SK-N-MC (cell line): ENCODE measurements around the gene CYP20A1.

ENCODE experiments used
- EZH2 ChIP-seq: fragments of 200-600 bp; sonication (generic); IDR thresholded peaks from one replicate; pipeline ENCODE4 v1.6.1; 2017; ENCODE audit warnings: antibody characterized with exemption
- FOXP2 ChIP-seq: optimal IDR thresholded peaks from 2 replicates; pipeline ENCODE3; 2011; ENCODE audit warnings: mild to moderate bottlenecking, moderate library complexity; ENCODE audit not compliant: insufficient read depth; ENCODE audit errors: extremely low read length, control extremely low read depth
- POLR2AphosphoS5 ChIP-seq: IDR thresholded peaks from 2 replicates; pipeline ENCODE4 v1.6.1; 2012; ENCODE audit warnings: mild to moderate bottlenecking, low read depth, low read length, borderline replicate concordance

DNA sequence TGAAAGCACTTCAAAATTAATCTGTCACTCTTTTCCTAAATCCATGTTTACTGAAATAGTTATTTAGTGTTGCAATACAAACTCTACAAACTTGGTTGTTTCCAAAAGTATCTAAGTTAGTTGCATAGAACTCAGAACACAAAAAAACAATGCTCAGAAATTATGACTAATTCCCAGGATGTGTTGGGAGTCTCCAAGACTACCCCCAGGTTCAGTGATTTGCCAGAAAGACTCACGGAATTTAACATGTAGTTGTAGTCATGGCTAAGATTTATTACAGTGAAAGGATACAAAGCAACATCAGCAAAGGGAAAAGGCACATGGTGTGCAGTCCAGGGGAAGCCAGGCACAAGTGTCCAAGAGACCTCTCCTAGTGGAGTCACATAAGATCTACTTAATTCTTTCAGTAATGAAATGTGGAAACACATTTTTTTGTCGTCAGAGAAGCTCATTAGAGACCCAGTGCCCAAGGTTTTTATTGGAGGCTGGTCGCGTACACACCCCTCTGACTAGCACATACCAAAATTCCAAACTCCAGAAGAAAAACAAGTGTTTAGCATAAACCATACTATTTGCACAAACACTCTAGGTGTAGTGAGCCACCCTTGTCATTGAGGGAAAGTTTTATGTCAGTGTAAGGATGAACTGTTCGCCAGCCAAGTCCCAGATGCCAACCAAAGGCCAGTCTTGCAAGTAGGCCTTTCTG is 43.3 kb upstream of the CYP20A1 start:
- TF ChIP-seq EZH2 (no peak), POLR2AphosphoS5 (no peak), FOXP2 (no peak)
